ENCODE measurements around the gene FAS. TPM values are rescaled to one million over a fixed set of nuclear protein-coding genes. Genes with fewer than 3 reads are reported as not detected.

Gene FAS
- polyA plus RNA-seq, 3 donors: 27.3 to 28.9 (median 27.9) TPM

DNA sequence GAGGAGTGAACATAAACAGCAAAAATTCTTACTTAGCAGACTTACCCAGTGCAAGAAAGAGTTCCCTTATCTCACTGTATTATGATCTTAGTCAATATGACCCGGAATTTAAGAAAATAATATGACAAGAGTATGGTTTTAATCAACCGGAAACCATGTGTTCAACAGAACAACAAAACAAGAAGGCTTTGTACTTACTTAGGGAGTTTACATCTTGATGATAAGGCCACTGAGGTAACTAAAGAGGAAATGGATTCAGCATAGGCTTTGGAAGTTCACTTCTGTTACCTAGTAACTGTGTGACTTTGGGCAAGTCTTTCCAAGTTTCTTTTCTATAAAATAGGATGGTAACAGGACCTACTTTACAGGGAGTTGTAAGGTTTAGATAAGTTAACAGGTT is 7.4 kb upstream of the FAS start:
- Mint-ChIP-seq H3K27me3 (ENCODE audit: low read depth in 3 of 3) (peaks cover 0 to 7% (median 1%) of the 10 kb centered on the region in 3 donors), H3K4me3 (no peak overlapping the region), H3K27ac (no peak overlapping the region), H3K9me3 (peaks cover 3 to 5% (median 4%) of the 10 kb centered on the region in 7 donors), H3K36me3 (peaks cover 9 to 11% of the 10 kb centered on the region in 2 donors), H3K4me1 (peaks cover 23% of the 10 kb centered on the region)
- Histone ChIP-seq H2AFZ (ENCODE audit: insufficient read depth, low read depth, low read length, poor library complexity, severe bottlenecking) (no peak overlapping the region), H3K4me1 (ENCODE audit: control insufficient read depth in 1 of 2, insufficient read depth in 2 of 2, low read length in 2 of 2) (peaks cover 14 to 17% of the 10 kb centered on the region in 2 donors), H3K4me2 (replicated peaks; ENCODE audit: extremely low read depth, low read length, poor library complexity, severe bottlenecking) (no peak overlapping the region), H3K27ac (ENCODE audit: low read depth in 1 of 2, low read length in 2 of 2) (no peak overlapping the region), H4K20me1 (ENCODE audit: insufficient read depth, low read length) (no peaks in the 10 kb centered on the region), H3K36me3 (replicated peaks in 1 of 2; ENCODE audit: control insufficient read depth in 1 of 2, insufficient read depth in 2 of 2, low read length in 2 of 2) (no peaks in the 10 kb centered on the region), H3K9ac (ENCODE audit: insufficient read depth, low read length, poor library complexity, severe bottlenecking) (no peak overlapping the region), H3K4me3 (replicated peaks in 1 of 3; ENCODE audit: low read depth in 2 of 3, low read length in 3 of 3) (no peak overlapping the region), H3K27me3 (ENCODE audit: control insufficient read depth in 2 of 2, insufficient read depth in 2 of 2, low read length in 2 of 2) (no peaks in the 10 kb centered on the region), H3K9me3 (replicated peaks in 1 of 2; ENCODE audit: control insufficient read depth in 1 of 2, insufficient read depth in 1 of 2, low read length in 2 of 2) (no peaks in the 10 kb centered on the region), H3K79me2 (ENCODE audit: insufficient read depth, low read length) (no peaks in the 10 kb centered on the region)
- 100% methylated on average over 1 of the region's 2 CpGs for WGBS (ENCODE audit: insufficient coverage)
- TF ChIP-seq, protein P1, sequence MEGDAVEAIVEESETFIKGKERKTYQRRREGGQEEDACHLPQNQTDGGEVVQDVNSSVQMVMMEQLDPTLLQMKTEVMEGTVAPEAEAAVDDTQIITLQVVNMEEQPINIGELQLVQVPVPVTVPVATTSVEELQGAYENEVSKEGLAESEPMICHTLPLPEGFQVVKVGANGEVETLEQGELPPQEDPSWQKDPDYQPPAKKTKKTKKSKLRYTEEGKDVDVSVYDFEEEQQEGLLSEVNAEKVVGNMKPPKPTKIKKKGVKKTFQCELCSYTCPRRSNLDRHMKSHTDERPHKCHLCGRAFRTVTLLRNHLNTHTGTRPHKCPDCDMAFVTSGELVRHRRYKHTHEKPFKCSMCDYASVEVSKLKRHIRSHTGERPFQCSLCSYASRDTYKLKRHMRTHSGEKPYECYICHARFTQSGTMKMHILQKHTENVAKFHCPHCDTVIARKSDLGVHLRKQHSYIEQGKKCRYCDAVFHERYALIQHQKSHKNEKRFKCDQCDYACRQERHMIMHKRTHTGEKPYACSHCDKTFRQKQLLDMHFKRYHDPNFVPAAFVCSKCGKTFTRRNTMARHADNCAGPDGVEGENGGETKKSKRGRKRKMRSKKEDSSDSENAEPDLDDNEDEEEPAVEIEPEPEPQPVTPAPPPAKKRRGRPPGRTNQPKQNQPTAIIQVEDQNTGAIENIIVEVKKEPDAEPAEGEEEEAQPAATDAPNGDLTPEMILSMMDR (IDR thresholded peaks at IDR 0.05): no peak
- DNase-seq: no peak
- intact Hi-C loops (cut with micrococcal nuclease): no loop called here

GRCh38 chr10:88983939-88984338 is 6.7 kb upstream of the FAS start:
- H3K4me1 ChIP-seq (ENCODE audit: control insufficient read depth in 1 of 2, insufficient read depth in 2 of 2, low read length in 2 of 2): peaks cover 20 to 24% of the 10 kb centered on the region in 2 donors
- Mint-ChIP-seq H3K4me1 (peaks cover 28% of the 10 kb centered on the region), H3K9me3 (peaks cover 3 to 5% (median 4%) of the 10 kb centered on the region in 7 donors), H3K36me3 (peaks cover 9 to 11% of the 10 kb centered on the region in 2 donors), H3K27me3 (ENCODE audit: low read depth in 3 of 3) (peaks cover 0 to 7% (median 1%) of the 10 kb centered on the region in 3 donors), H3K27ac (no peak overlapping the region), H3K4me3 (no peak overlapping the region)
- no peaks in the 10 kb centered on the region for H3K9me3 ChIP-seq (replicated peaks in 1 of 2; ENCODE audit: control insufficient read depth in 1 of 2, insufficient read depth in 1 of 2, low read length in 2 of 2)
- no peak overlapping the region for H2AFZ ChIP-seq (ENCODE audit: insufficient read depth, low read depth, low read length, poor library complexity, severe bottlenecking)
- H3K79me2 ChIP-seq (ENCODE audit: insufficient read depth, low read length): no peaks in the 10 kb centered on the region
- no peak overlapping the region for H3K4me3 ChIP-seq (replicated peaks in 1 of 3; ENCODE audit: low read depth in 2 of 3, low read length in 3 of 3)
- intact Hi-C loops (cut with micrococcal nuclease): no loop called here
- no peak for DNase-seq
- no peaks in the 10 kb centered on the region for H3K27me3 ChIP-seq (ENCODE audit: control insufficient read depth in 2 of 2, insufficient read depth in 2 of 2, low read length in 2 of 2)
- no peak overlapping the region for H3K27ac ChIP-seq (ENCODE audit: low read depth in 1 of 2, low read length in 2 of 2)
- H3K4me2 ChIP-seq (replicated peaks; ENCODE audit: extremely low read depth, low read length, poor library complexity, severe bottlenecking): no peak overlapping the region
- H3K9ac ChIP-seq (ENCODE audit: insufficient read depth, low read length, poor library complexity, severe bottlenecking): no peak overlapping the region
- H3K36me3 ChIP-seq (replicated peaks in 1 of 2; ENCODE audit: control insufficient read depth in 1 of 2, insufficient read depth in 2 of 2, low read length in 2 of 2): no peaks in the 10 kb centered on the region
- 60% methylated on average over 1 of the region's 1 CpG for WGBS (ENCODE audit: insufficient coverage)
- TF ChIP-seq, protein P1 (IDR thresholded peaks at IDR 0.05): no peak
- no peaks in the 10 kb centered on the region for H4K20me1 ChIP-seq (ENCODE audit: insufficient read depth, low read length)
